GM21360 (cell line): ENCODE measurements around the gene PANX2.

Experiments
- ATAC-seq: cut with Tn5 transposase; IDR thresholded peaks from one replicate; pipeline ENCODE4 v1.9.1; 2021; ENCODE audit warnings: mild to moderate bottlenecking, moderate library complexity; ENCODE audit not compliant: unreplicated experiment

Gene PANX2

DNA sequence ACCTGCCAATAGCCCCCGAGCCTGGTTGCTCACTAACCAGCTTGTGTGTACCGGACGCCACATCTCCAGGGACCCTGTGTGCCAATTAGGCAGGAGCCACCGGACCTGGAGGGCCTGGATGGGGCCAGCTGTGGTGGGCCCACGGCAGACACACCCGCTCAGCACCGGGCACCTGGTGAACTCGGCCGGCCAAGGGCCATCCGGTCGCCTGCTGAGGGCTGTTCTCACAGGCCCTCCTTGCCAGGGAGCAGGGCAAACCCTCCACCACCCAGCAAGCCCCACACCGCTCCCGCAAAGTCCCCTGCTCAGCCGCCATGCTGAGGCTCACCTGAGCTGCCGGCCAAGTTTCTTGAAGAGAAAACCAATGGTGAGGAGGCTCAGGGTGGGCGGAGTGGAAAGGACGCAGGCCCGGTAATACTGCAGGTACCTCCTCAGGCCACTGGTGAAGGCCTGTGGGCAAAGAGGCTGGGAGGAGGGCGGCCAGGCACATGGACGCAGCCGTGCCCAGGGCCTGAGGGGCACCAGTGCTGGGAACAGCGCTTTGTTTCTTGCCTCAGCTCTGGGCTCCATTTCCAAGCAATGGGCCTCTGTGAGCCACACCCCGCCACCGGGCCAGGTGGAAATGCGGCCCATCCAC is 57.2 kb downstream of the PANX2 start:
- no peak for ATAC-seq

- ATAC-seq = no peak
These were observed 57.8 kb downstream of the PANX2 start for GRCh38 chr22:50228366-50228765.

DNA sequence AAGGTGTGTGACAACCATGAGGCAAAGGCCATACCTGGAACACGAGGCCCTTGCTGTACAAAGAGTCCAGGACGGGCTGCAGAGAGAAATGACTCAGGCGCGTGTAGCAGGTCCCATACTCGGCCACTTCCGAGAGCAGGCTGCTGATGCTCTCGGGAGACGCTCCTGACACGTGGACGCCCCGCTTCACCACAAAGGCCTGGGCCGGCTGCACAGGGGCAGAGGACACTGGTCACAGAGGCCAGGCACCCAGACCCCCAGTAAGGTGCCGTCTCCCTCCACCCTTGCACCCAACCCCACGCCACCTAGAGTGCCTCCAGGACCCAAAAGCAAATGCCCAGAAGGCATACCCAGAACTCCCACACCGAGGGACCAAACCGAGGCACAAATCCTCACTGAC is 58.8 kb downstream of the PANX2 start:
- ATAC-seq = no peak
